Smooth muscle cell (in vitro differentiated cells): ENCODE measurements around the gene TMEM151A. TPM values are rescaled to one million over a fixed set of nuclear protein-coding genes. Genes with fewer than 3 reads are reported as not detected.

Source experiments
- DNase-seq: peaks from one replicate; lab custom pipeline; 2025; ENCODE audit not compliant: unreplicated experiment; lab: John Stamatoyannopoulos, UW
- H2AFZ ChIP-seq: fragments of 200-600 bp; sonication (generic); 2 replicates; pipeline ENCODE4 v1.6.0; 2016; ENCODE audit warnings: antibody characterized with exemption, low read depth, mild to moderate bottlenecking
- H3F3A ChIP-seq: fragments of 200-600 bp; sonication (generic); 2 replicates; pipeline ENCODE4 v1.6.0; 2017; ENCODE audit warnings: antibody characterized with exemption, low read depth
- H3K27ac ChIP-seq: fragments of 200-600 bp; sonication (generic); 2 replicates; pipeline ENCODE4 v1.5.1; 2016; ENCODE audit warnings: low read depth, mild to moderate bottlenecking
- H3K27me3 ChIP-seq: fragments of 200-600 bp; sonication (generic); 2 replicates; pipeline ENCODE4 v1.6.1; 2016; ENCODE audit warnings: low read depth, mild to moderate bottlenecking
- H3K36me3 ChIP-seq: fragments of 200-600 bp; sonication (generic); 2 replicates; pipeline ENCODE4 v1.5.1; 2016; ENCODE audit warnings: low read depth
- H3K4me1 ChIP-seq: fragments of 200-600 bp; sonication (generic); 2 replicates; pipeline ENCODE4 v1.5.1; 2016; ENCODE audit warnings: low read depth
- H3K4me2 ChIP-seq: fragments of 200-600 bp; sonication (generic); 2 replicates; pipeline ENCODE4 v1.6.0; 2016; ENCODE audit warnings: mild to moderate bottlenecking
- H3K4me3 ChIP-seq: fragments of 200-600 bp; sonication (generic); 2 replicates; pipeline ENCODE4 v1.5.1; 2016; ENCODE audit warnings: mild to moderate bottlenecking
- H3K79me2 ChIP-seq: fragments of 200-600 bp; sonication (generic); 2 replicates; pipeline ENCODE4 v1.6.0; 2016; ENCODE audit warnings: low read depth, mild to moderate bottlenecking
- H3K9ac ChIP-seq: fragments of 200-600 bp; sonication (generic); 2 replicates; pipeline ENCODE4 v1.6.0; 2016; ENCODE audit warnings: low read depth
- H3K9me3 ChIP-seq: fragments of 200-600 bp; sonication (generic); replicated peaks from 2 replicates; pipeline ENCODE4 v1.5.1; 2016; ENCODE audit warnings: low read depth
- H4K20me1 ChIP-seq: fragments of 200-600 bp; sonication (generic); 2 replicates; pipeline ENCODE4 v1.6.0; 2016; ENCODE audit warnings: low read depth
- CTCF ChIP-seq: fragments of 200-600 bp; sonication (generic); IDR thresholded peaks from 2 replicates; pipeline ENCODE4 v1.5.1; 2017; ENCODE audit warnings: borderline replicate concordance, mild to moderate bottlenecking, antibody characterized with exemption; ENCODE audit not compliant: insufficient read depth, poor library complexity, severe bottlenecking
- WGBS: methylation state at CpG from one replicate; pipeline ENCODE4 v1.1.7; 2016; ENCODE audit warnings: low lambda C conversion rate; 5-methylcytosine and 5-hydroxymethylcytosine counted together
- polyA plus RNA-seq: library from polyadenylated mRNA; unstranded; fragments of >200 nt; fragmentation: Nextera tagmentation; extraction: Ambion mirVana; gene quantifications from 2 replicates; pipeline ENCODE4 v1.2.1, GENCODE V29; 2016
- total RNA-seq: library from RNA; depleted of rRNA; stranded (reverse); fragments of >200 nt; gene quantifications from 2 replicates; pipeline ENCODE4 v1.2.3, GENCODE V29; 2014

Gene TMEM151A
- total and polyA plus RNA-seq, 2 experiments from 2014 or later: 0.18 to 0.64 TPM

GRCh38 chr11:66287889-66288670 lies 3.6 kb upstream of the TMEM151A start:
- peaks cover 15% of the 10 kb centered on the region for H3K4me1 ChIP-seq
- DNase-seq: no peak
- peaks cover 35% of the 10 kb centered on the region for H3K79me2 ChIP-seq
- peaks cover 47% of the 10 kb centered on the region for H4K20me1 ChIP-seq
- peak overlapping the region; percentile 90 for H3K9ac ChIP-seq
- H3F3A ChIP-seq: no peaks in the 10 kb centered on the region
- H3K9me3 ChIP-seq: no peaks in the 10 kb centered on the region
- peak overlapping the region; percentile 86 for H3K4me2 ChIP-seq
- peak overlapping the region; percentile 93 for H3K27ac ChIP-seq
- no peaks in the 10 kb centered on the region for H3K36me3 ChIP-seq
- H3K4me3 ChIP-seq: peak overlapping the region; percentile 71
- no peak for TF ChIP-seq CTCF
- no peak overlapping the region for H2AFZ ChIP-seq
- 44% methylated on average over 20 of the region's 20 CpGs for WGBS
- H3K27me3 ChIP-seq: peaks cover 26% of the 10 kb centered on the region

- peaks cover 35% of the 10 kb centered on the region for H3K27me3 ChIP-seq
- H3K27ac ChIP-seq: peak within 1 kb of the TSS; percentile 93
- H3K79me2 ChIP-seq: peaks cover 35% of the 10 kb centered on the region
- peak within 1 kb of the TSS; percentile 86 for H3K4me2 ChIP-seq
- H3K4me1 ChIP-seq: peaks cover 15% of the 10 kb centered on the region
- peak within 1 kb of the TSS; percentile 90 for H3K9ac ChIP-seq
- no peaks in the 10 kb centered on the region for H3K36me3 ChIP-seq
- DNase-seq: peak; percentile 94
- under 1% methylated on average over 63 of the region's 87 CpGs for WGBS
- peaks cover 41% of the 10 kb centered on the region for H4K20me1 ChIP-seq
- peak within 1 kb of the TSS; percentile 71 for H3K4me3 ChIP-seq
- H2AFZ ChIP-seq: no peak within 1 kb of the TSS
- no peaks in the 10 kb centered on the region for H3K9me3 ChIP-seq
- no peaks in the 10 kb centered on the region for H3F3A ChIP-seq
- TF ChIP-seq CTCF: no peak
Measured at GRCh38 chr11:66288671-66289547, 2.8 kb upstream of the TMEM151A start, which contains the start of gene YIF1A. TSS of gene YIF1A (minus strand) at chr11:66289143. CDS start at chr11:66288985, 158 bp downstream.

- DNase-seq: peak; percentile 92
- WGBS: 19% methylated on average over 36 of the region's 36 CpGs
Measured at GRCh38 chr11:66289548-66290329, 2.0 kb upstream of the TMEM151A start.

More at GRCh38 chr11:66289548-66290329, 2.0 kb upstream of the TMEM151A start:
- Histone ChIP-seq H3K9me3 (no peaks in the 10 kb centered on the region), H3K9ac (peak overlapping the region; percentile 84), H3K27me3 (peaks cover 35% of the 10 kb centered on the region), H3K4me1 (peaks cover 15% of the 10 kb centered on the region), H3K27ac (peak overlapping the region; percentile 93), H4K20me1 (peaks cover 32% of the 10 kb centered on the region), H3K4me2 (peak overlapping the region; percentile 84), H3K4me3 (peak overlapping the region; percentile 71), H3K36me3 (no peaks in the 10 kb centered on the region), H2AFZ (no peak overlapping the region), H3F3A (no peaks in the 10 kb centered on the region), H3K79me2 (peaks cover 35% of the 10 kb centered on the region)
- no peak for TF ChIP-seq CTCF
